Upper lobe of right lung (tissue), 1 donor: Measurements from ENCODE around the gene PIGR. TPM values are rescaled to one million over a fixed set of nuclear protein-coding genes. Genes with fewer than 3 reads are reported as not detected.

Experiments used
- ATAC-seq: fragments of 200-7000 bp; cut with Tn5 transposase; one replicate; pipeline ENCODE4 v1.9.1; 2020; ENCODE audit warnings: mild to moderate bottlenecking, moderate library complexity
- DNase-seq: peaks from one replicate; pipeline ENCODE4 v3.0.0-alpha.2; 2020
- H3K27ac ChIP-seq: fragments of 200-600 bp; one replicate; pipeline ENCODE4 v1.8.0; 2022
- H3K27me3 ChIP-seq: fragments of 200-600 bp; one replicate; pipeline ENCODE4 v1.8.0; 2022; ENCODE audit warnings: mild to moderate bottlenecking
- H3K36me3 ChIP-seq: fragments of 200-600 bp; one replicate; pipeline ENCODE4 v1.8.0; 2022
- H3K4me1 ChIP-seq: fragments of 200-600 bp; one replicate; pipeline ENCODE4 v1.8.0; 2022
- H3K4me3 ChIP-seq: fragments of 200-600 bp; one replicate; pipeline ENCODE4 v1.8.0; 2022; ENCODE audit warnings: mild to moderate bottlenecking
- H3K9me3 ChIP-seq: fragments of 200-600 bp; one replicate; pipeline ENCODE4 v1.8.0; 2022
- intact Hi-C: fragments of 100-400 bp; cut with DNase I; formaldehyde crosslinking; loops from one replicate; pipeline ENCODE4 v1.11.0; 2022
- total RNA-seq: library from RNA; stranded (reverse); fragmentation: NEBNext Ultra II Directional; extraction: Animal tissue kit (Norgen Biotek cat#: 25700); gene quantifications from one replicate; pipeline ENCODE4 v1.2.1, GENCODE V29; 2021
- TF ChIP-seq, protein P1 (sequence below): fragments of 200-600 bp; IDR thresholded peaks from one replicate; pipeline ENCODE4 v1.8.0; 2022; ENCODE audit warnings: antibody characterized with exemption
- donor health status: DM: no; HTN: yes; CAD: no; lungs with severe emphysema.

The PIGR gene
- total RNA-seq, 1 donor from 2014 or later, result 700 TPM

- intact Hi-C loops, result no loop called here
- Histone ChIP-seq H3K27ac (no peak overlapping the region), H3K4me1 (peaks cover 39% of the 10 kb centered on the region), H3K27me3 (no peaks in the 10 kb centered on the region), H3K9me3 (no peaks in the 10 kb centered on the region), H3K36me3 (no peaks in the 10 kb centered on the region), H3K4me3 (no peak overlapping the region)
- no peak for ATAC-seq
- TF ChIP-seq, protein P1, sequence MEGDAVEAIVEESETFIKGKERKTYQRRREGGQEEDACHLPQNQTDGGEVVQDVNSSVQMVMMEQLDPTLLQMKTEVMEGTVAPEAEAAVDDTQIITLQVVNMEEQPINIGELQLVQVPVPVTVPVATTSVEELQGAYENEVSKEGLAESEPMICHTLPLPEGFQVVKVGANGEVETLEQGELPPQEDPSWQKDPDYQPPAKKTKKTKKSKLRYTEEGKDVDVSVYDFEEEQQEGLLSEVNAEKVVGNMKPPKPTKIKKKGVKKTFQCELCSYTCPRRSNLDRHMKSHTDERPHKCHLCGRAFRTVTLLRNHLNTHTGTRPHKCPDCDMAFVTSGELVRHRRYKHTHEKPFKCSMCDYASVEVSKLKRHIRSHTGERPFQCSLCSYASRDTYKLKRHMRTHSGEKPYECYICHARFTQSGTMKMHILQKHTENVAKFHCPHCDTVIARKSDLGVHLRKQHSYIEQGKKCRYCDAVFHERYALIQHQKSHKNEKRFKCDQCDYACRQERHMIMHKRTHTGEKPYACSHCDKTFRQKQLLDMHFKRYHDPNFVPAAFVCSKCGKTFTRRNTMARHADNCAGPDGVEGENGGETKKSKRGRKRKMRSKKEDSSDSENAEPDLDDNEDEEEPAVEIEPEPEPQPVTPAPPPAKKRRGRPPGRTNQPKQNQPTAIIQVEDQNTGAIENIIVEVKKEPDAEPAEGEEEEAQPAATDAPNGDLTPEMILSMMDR, result no peak
- no peak for DNase-seq
Observed at GRCh38 chr1:206893380-206893779, 52.9 kb downstream of the PIGR start.

DNA sequence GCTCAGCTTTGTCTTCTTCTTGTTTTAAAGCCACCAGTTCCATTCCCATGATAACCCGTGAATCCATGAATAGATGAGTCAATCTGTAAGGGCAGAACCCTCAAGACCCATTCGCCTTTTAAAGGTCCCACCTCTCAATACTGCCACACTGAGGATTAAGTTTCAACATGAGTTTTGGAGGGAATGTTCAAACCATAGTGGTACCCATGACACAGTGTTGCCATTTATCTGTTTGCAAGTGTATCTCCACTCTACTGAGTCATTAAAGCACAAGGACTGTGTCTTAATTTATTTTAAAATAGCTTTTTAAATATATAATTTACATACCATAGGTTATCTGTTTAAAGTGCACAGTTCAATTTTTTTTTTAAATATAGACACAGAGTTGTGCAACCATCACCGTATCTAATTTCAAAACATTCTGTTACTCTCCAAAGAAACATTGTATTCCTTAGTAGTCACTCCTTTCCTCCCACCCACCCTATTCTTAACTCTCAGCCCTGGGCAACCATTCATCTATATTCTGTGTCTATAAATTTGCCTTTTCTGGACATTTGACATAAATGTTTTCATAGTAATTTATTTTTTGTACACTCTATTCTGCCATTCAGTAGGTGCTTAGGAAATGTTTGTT is 53.8 kb downstream of the PIGR start:
- no peak for DNase-seq
- intact Hi-C loops, result no loop called here
- Histone ChIP-seq H3K9me3 (no peaks in the 10 kb centered on the region), H3K27me3 (no peaks in the 10 kb centered on the region), H3K27ac (no peak overlapping the region), H3K36me3 (no peaks in the 10 kb centered on the region), H3K4me3 (no peak overlapping the region), H3K4me1 (peaks cover 39% of the 10 kb centered on the region)
- ATAC-seq, result no peak
- TF ChIP-seq, protein P1, result no peak

GRCh38 chr1:206891412-206891811 is 54.9 kb downstream of the PIGR start:
- Histone ChIP-seq H3K9me3 (no peaks in the 10 kb centered on the region), H3K27ac (no peak overlapping the region), H3K4me1 (peaks cover 38% of the 10 kb centered on the region), H3K4me3 (no peak overlapping the region), H3K27me3 (no peaks in the 10 kb centered on the region), H3K36me3 (no peaks in the 10 kb centered on the region)
- no peak for ATAC-seq
- TF ChIP-seq, protein P1, result no peak
- intact Hi-C loops, result no loop called here
- no peak for DNase-seq

DNA sequence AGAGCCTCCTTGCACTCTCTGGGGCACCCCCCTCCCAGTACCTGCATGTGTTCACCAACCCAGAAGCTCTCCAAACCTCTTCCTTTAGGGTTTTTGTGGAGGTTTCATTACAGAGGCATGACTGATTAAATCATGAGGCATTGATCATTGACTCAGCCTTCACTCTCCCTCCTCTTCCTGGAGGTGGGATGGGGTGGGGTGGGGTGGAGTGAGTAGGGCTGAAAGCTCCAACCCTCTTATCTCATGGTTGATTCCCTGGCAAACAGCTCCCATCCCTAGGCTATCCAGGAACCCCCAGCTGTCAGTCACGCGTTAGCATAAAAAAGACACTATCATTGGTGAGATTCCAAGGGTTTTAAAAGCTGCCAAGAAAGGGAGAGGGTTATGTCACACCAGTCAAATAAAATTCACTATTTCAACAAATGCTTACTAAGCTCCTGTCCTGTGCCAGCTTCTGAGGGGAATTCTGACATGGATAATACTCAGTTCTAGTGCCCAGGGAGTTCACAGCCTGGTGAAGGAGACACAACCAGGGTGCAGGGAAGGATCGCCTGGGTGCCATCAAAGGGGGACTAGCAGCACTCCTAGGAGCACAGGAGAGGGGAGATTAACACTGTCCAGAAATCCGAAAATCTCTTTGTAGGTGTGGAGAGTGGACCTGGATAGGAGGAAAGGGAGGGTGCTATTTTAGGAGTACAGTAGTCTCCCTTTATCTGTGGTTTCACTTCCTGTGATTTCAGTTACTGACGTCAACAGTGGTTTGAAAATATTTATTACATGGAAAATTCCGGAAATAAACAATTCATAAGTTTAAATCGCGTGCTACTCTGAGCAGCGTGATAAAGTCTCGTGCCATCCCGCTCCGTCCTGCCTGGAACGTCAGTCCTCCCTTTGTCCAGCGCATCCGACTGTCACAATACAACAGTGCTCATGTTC is 55.9 kb downstream of the PIGR start:
- H3K27me3 ChIP-seq, result no peaks in the 10 kb centered on the region
- H3K9me3 ChIP-seq, result no peaks in the 10 kb centered on the region
- H3K27ac ChIP-seq, result no peak overlapping the region
- TF ChIP-seq, protein P1, result no peak
- no peaks in the 10 kb centered on the region for H3K36me3 ChIP-seq
- ATAC-seq (peak; percentile 63), DNase-seq (no peak)
- intact Hi-C loops, result no loop called here
- H3K4me3 ChIP-seq, result no peak overlapping the region
- H3K4me1 ChIP-seq, result peaks cover 29% of the 10 kb centered on the region

DNA sequence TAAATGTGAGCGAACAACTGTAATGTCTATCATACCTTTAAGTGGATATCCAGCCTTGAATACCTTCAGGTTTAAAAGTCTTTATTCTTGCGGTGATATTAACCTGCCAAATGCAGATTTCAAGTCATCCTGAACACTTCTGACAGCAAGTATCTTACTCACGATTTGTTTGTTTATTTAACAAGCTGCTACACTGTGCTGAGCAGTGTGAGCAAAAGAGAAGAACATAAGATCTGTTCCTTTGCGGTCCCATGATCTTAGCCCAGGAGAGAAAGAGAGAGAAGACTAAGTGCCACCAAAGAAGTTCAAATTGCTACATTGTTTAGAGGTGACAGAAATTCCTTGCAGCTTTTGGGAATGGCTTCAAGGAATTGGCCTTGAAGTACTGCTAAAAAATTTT is 58.6 kb downstream of the PIGR start:
- no peak overlapping the region for H3K4me3 ChIP-seq
- TF ChIP-seq, protein P1, result no peak
- H3K27me3 ChIP-seq, result no peaks in the 10 kb centered on the region
- intact Hi-C loops, result no loop called here
- DNase-seq (no peak), ATAC-seq (no peak)
- H3K4me1 ChIP-seq, result peaks cover 24% of the 10 kb centered on the region
- H3K36me3 ChIP-seq, result no peaks in the 10 kb centered on the region
- no peak overlapping the region for H3K27ac ChIP-seq
- H3K9me3 ChIP-seq, result no peaks in the 10 kb centered on the region
